ENCODE measurements around the gene VPS54. TPM values are rescaled to one million over a fixed set of nuclear protein-coding genes. Genes with fewer than 3 reads are reported as not detected.
"Not testable (repeated sequence)": the region's sequence is repeated elsewhere in the genome, so short reads cannot be mapped to it uniquely, and the experiment has no call there.

Gene VPS54
- polyA plus RNA-seq, 3 donors, result 11.4 to 17.3 (median 11.5) TPM

DNA sequence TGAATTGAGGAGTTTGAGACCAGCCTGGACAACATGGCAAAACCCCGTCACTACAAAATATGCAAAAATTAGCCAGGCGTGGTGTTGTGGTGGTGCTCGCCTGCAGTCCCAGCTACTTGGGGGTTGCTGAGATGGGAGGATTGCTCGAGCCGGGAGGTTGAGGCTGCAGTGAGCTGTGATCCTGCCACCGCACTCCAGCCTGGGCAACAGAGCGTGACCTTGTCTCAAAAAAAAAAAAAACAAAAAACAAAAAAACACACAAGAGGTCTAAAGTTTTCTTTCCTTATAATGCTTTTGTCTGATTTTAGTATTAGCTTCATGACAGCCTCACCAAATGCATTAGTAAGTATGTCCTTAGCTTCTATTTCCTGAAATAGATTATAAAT lies 43.1 kb downstream of the VPS54 start:
- TF ChIP-seq, protein P1, sequence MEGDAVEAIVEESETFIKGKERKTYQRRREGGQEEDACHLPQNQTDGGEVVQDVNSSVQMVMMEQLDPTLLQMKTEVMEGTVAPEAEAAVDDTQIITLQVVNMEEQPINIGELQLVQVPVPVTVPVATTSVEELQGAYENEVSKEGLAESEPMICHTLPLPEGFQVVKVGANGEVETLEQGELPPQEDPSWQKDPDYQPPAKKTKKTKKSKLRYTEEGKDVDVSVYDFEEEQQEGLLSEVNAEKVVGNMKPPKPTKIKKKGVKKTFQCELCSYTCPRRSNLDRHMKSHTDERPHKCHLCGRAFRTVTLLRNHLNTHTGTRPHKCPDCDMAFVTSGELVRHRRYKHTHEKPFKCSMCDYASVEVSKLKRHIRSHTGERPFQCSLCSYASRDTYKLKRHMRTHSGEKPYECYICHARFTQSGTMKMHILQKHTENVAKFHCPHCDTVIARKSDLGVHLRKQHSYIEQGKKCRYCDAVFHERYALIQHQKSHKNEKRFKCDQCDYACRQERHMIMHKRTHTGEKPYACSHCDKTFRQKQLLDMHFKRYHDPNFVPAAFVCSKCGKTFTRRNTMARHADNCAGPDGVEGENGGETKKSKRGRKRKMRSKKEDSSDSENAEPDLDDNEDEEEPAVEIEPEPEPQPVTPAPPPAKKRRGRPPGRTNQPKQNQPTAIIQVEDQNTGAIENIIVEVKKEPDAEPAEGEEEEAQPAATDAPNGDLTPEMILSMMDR (IDR thresholded peaks at IDR 0.05), result no peak
- H2AFZ ChIP-seq (ENCODE audit: insufficient read depth, low read depth, low read length, poor library complexity, severe bottlenecking), result no peak overlapping the region
- WGBS (ENCODE audit: insufficient coverage), result 93% methylated on average over 3 of the region's 7 CpGs
- H3K79me2 ChIP-seq (ENCODE audit: insufficient read depth, low read length), result no peaks in the 10 kb centered on the region
- Mint-ChIP-seq H3K36me3 (peaks cover 59 to 75% of the 10 kb centered on the region in 2 donors), H3K4me3 (no peak overlapping the region), H3K4me1 (no peaks in the 10 kb centered on the region), H3K9me3 (peaks cover 0 to 2% (median 0%) of the 10 kb centered on the region in 7 donors), H3K27me3 (ENCODE audit: low read depth in 3 of 3) (peaks cover 0 to 2% (median 0%) of the 10 kb centered on the region in 3 donors), H3K27ac (no peak overlapping the region)
- H3K4me1 ChIP-seq (ENCODE audit: control insufficient read depth in 1 of 2, insufficient read depth in 2 of 2, low read length in 2 of 2), result no peaks in the 10 kb centered on the region
- no peaks in the 10 kb centered on the region for H3K27me3 ChIP-seq (ENCODE audit: control insufficient read depth in 2 of 2, insufficient read depth in 2 of 2, low read length in 2 of 2)
- intact Hi-C loops (cut with micrococcal nuclease), result no loop called here
- no peaks in the 10 kb centered on the region for H4K20me1 ChIP-seq (ENCODE audit: insufficient read depth, low read length)
- H3K4me2 ChIP-seq (replicated peaks; ENCODE audit: extremely low read depth, low read length, poor library complexity, severe bottlenecking), result no peak overlapping the region
- H3K4me3 ChIP-seq (replicated peaks in 1 of 3; ENCODE audit: low read depth in 2 of 3, low read length in 3 of 3), result no peak overlapping the region
- no peaks in the 10 kb centered on the region for H3K9me3 ChIP-seq (replicated peaks in 1 of 2; ENCODE audit: control insufficient read depth in 1 of 2, insufficient read depth in 1 of 2, low read length in 2 of 2)
- H3K27ac ChIP-seq (ENCODE audit: low read depth in 1 of 2, low read length in 2 of 2), result no peak overlapping the region
- no peak for DNase-seq
- H3K36me3 ChIP-seq (replicated peaks in 1 of 2; ENCODE audit: control insufficient read depth in 1 of 2, insufficient read depth in 2 of 2, low read length in 2 of 2), result peaks cover 48 to 93% of the 10 kb centered on the region in 2 donors
- H3K9ac ChIP-seq (ENCODE audit: insufficient read depth, low read length, poor library complexity, severe bottlenecking), result no peak overlapping the region

DNA sequence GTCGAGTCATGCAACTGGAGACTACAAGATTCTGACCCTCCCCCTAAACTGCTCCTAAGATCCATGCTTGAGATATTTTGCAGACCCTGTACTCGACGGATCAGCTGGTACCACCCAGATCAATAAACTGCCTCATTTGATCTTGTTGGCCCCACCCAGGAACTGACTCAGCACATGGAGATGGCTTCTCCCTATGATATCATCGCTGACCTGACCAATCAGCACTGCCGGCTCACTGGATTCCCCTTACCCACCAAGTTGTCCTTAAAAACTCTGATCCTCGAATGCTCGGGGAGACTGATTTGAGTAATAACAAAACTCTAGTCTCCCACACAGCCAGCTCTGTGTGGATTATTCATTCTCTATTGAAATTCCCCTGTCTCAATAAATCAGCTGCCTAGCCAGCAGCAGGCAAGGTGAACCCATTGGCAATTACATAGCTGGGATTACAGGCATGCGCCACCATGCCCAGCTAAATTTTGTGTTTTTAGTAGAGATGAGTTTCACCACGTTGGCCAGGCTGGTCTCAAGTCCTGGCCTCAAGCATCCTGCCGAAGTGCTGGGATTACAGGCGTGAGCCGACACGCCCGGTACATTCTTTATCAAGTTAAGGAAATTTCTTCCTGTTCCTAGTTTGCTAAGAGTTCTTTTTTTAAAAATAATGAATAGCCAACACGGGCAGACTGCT lies 43.6 kb downstream of the VPS54 start:
- Histone ChIP-seq H3K4me1 (ENCODE audit: control insufficient read depth in 1 of 2, insufficient read depth in 2 of 2, low read length in 2 of 2) (no peaks in the 10 kb centered on the region), H3K27ac (ENCODE audit: low read depth in 1 of 2, low read length in 2 of 2) (no peak overlapping the region), H3K4me3 (replicated peaks in 1 of 3; ENCODE audit: low read depth in 2 of 3, low read length in 3 of 3) (no peak overlapping the region), H4K20me1 (ENCODE audit: insufficient read depth, low read length) (no peaks in the 10 kb centered on the region), H3K36me3 (replicated peaks in 1 of 2; ENCODE audit: control insufficient read depth in 1 of 2, insufficient read depth in 2 of 2, low read length in 2 of 2) (peaks cover 48 to 95% of the 10 kb centered on the region in 2 donors), H2AFZ (ENCODE audit: insufficient read depth, low read depth, low read length, poor library complexity, severe bottlenecking) (no peak overlapping the region), H3K9me3 (replicated peaks in 1 of 2; ENCODE audit: control insufficient read depth in 1 of 2, insufficient read depth in 1 of 2, low read length in 2 of 2) (no peaks in the 10 kb centered on the region), H3K79me2 (ENCODE audit: insufficient read depth, low read length) (no peaks in the 10 kb centered on the region), H3K27me3 (ENCODE audit: control insufficient read depth in 2 of 2, insufficient read depth in 2 of 2, low read length in 2 of 2) (no peaks in the 10 kb centered on the region), H3K4me2 (replicated peaks; ENCODE audit: extremely low read depth, low read length, poor library complexity, severe bottlenecking) (no peak overlapping the region), H3K9ac (ENCODE audit: insufficient read depth, low read length, poor library complexity, severe bottlenecking) (no peak overlapping the region)
- H3K27ac Mint-ChIP-seq, result peak overlapping the region in 2 of 7 donors; percentile 5 to 73
- 88% methylated on average over 10 of the region's 15 CpGs for WGBS (ENCODE audit: insufficient coverage)
- TF ChIP-seq, protein P1 (IDR thresholded peaks at IDR 0.05), result no peak
- DNase-seq, result peak in 1 of 3 donors; percentile 3
- H3K36me3 Mint-ChIP-seq, result peaks cover 58 to 71% of the 10 kb centered on the region in 2 donors
- intact Hi-C loops (cut with micrococcal nuclease), result no loop called here
- no peaks in the 10 kb centered on the region for H3K4me1 Mint-ChIP-seq
- no peak overlapping the region for H3K4me3 Mint-ChIP-seq
- H3K9me3 Mint-ChIP-seq, result peaks cover 0 to 2% (median 0%) of the 10 kb centered on the region in 7 donors
- peaks cover 0 to 2% (median 0%) of the 10 kb centered on the region in 3 donors for H3K27me3 Mint-ChIP-seq (ENCODE audit: low read depth in 3 of 3)

DNA sequence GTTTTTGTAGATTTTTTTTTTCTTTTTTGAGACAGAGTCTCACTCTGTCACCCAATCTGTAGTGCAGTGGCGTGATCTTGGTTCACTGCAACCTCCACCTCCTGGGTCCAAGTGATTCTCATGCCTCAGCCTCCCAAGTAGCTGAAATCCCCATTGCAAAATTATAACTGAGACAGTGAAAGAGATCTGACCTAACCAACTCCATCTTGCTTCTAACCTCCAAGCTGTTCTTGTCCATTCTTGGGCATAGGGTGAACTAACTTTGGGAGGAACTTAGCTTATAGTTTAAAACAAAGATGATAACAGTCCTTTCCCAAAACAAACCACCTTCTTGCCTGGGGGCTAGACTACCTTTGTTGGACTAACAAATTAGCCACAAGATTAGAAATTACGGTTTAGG lies 44.2 kb downstream of the VPS54 start:
- H3K4me3 ChIP-seq (replicated peaks in 1 of 3; ENCODE audit: low read depth in 2 of 3, low read length in 3 of 3); H3K4me3 Mint-ChIP-seq; H3K4me1 Mint-ChIP-seq; H3K27me3 Mint-ChIP-seq (ENCODE audit: low read depth in 3 of 3); DNase-seq; H3K9me3 ChIP-seq (replicated peaks in 1 of 2; ENCODE audit: control insufficient read depth in 1 of 2, insufficient read depth in 1 of 2, low read length in 2 of 2); H3K4me1 ChIP-seq (ENCODE audit: control insufficient read depth in 1 of 2, insufficient read depth in 2 of 2, low read length in 2 of 2); H3K79me2 ChIP-seq (ENCODE audit: insufficient read depth, low read length); H3K9me3 Mint-ChIP-seq; H2AFZ ChIP-seq (ENCODE audit: insufficient read depth, low read depth, low read length, poor library complexity, severe bottlenecking); H3K9ac ChIP-seq (ENCODE audit: insufficient read depth, low read length, poor library complexity, severe bottlenecking); H3K27ac ChIP-seq (ENCODE audit: low read depth in 1 of 2, low read length in 2 of 2); H3K4me2 ChIP-seq (replicated peaks; ENCODE audit: extremely low read depth, low read length, poor library complexity, severe bottlenecking); H3K27ac Mint-ChIP-seq; intact Hi-C loops (cut with micrococcal nuclease); H4K20me1 ChIP-seq (ENCODE audit: insufficient read depth, low read length); H3K27me3 ChIP-seq (ENCODE audit: control insufficient read depth in 2 of 2, insufficient read depth in 2 of 2, low read length in 2 of 2): not testable (repeated sequence)
- peaks cover 45 to 94% of the 10 kb centered on the region in 2 donors for H3K36me3 ChIP-seq (replicated peaks in 1 of 2; ENCODE audit: control insufficient read depth in 1 of 2, insufficient read depth in 2 of 2, low read length in 2 of 2)
- peaks cover 52 to 66% of the 10 kb centered on the region in 2 donors for H3K36me3 Mint-ChIP-seq
- WGBS (ENCODE audit: insufficient coverage), result 100% methylated on average over 1 of the region's 2 CpGs
